ENCODE results near the gene RNF11. TPM values are rescaled to one million over a fixed set of nuclear protein-coding genes. Genes with fewer than 3 reads are reported as not detected.

RNF11 gene
- total and polyA plus RNA-seq, 2 of the 8 experiments (the other 6 are each of a cell fraction or from before 2014, with no cell fraction given): 49.6 to 54.2 TPM

GRCh38 chr1:51321924-51322280 is 85.8 kb downstream of the RNF11 start (continued):
- TF ChIP-seq CHD7 (IDR thresholded peaks at IDR 0.05; ENCODE audit: insufficient replicate concordance, low read length): no peak
- TF ChIP-seq SRF (IDR thresholded peaks at IDR 0.05; ENCODE audit: low read depth, low read length): no peak
- TF ChIP-seq SP2 (IDR thresholded peaks at IDR 0.05; ENCODE audit: low read length): no peak
